HepG2 (cell line): ENCODE results near the gene PMVK. TPM values are rescaled to one million over a fixed set of nuclear protein-coding genes. Genes with fewer than 3 reads are reported as not detected.

ENCODE experiments used
- AFF4 ChIP-seq: sonication (generic); formaldehyde crosslinking; IDR thresholded peaks from 2 replicates; pipeline ENCODE4 v1.4.0; 2020; ENCODE audit warnings: missing genetic modification reagents
- FOXC1 ChIP-seq: sonication (generic); formaldehyde crosslinking; IDR thresholded peaks from 2 replicates; pipeline ENCODE4 v1.8.0; 2022; ENCODE audit warnings: mild to moderate bottlenecking, missing genetic modification reagents, borderline replicate concordance
- KDM6A ChIP-seq: IDR thresholded peaks from 2 replicates; pipeline ENCODE4 v1.6.1; 2016; ENCODE audit warnings: low read depth
- LRRFIP1 ChIP-seq: sonication (generic); formaldehyde crosslinking; conservative IDR thresholded peaks from 2 replicates; pipeline ENCODE4 v1.4.0; 2020; ENCODE audit warnings: missing genetic modification reagents
- PCBP1 ChIP-seq: fragments of 200-400 bp; formaldehyde crosslinking; IDR thresholded peaks from 2 replicates; pipeline ENCODE4 v1.6.1; 2017; ENCODE audit warnings: mild to moderate bottlenecking, low read depth, low read length, borderline replicate concordance
- TAF15 ChIP-seq: fragments of 200-400 bp; formaldehyde crosslinking; IDR thresholded peaks from one replicate; pipeline ENCODE4 v1.6.1; 2018; ENCODE audit warnings: mild to moderate bottlenecking, low read depth, low read length; ENCODE audit not compliant: poor library complexity, severe bottlenecking
- UBTF ChIP-seq: sonication (generic); formaldehyde crosslinking; IDR thresholded peaks from 2 replicates; pipeline ENCODE4 v1.4.0; 2020; ENCODE audit warnings: mild to moderate bottlenecking, missing genetic modification reagents
- ZNF260 ChIP-seq: sonication (generic); formaldehyde crosslinking; IDR thresholded peaks from 2 replicates; pipeline ENCODE4 v1.4.0; 2020; ENCODE audit warnings: missing genetic modification reagents, low read depth, mild to moderate bottlenecking, borderline replicate concordance
- ZNF407 ChIP-seq: sonication (generic); formaldehyde crosslinking; IDR thresholded peaks from one replicate; pipeline ENCODE4 v1.5.1; 2020; ENCODE audit warnings: mild to moderate bottlenecking, missing genetic modification reagents; ENCODE audit errors: not compliant biosample characterization
- ZNF430 ChIP-seq: sonication (generic); formaldehyde crosslinking; IDR thresholded peaks from 2 replicates; pipeline ENCODE4 v1.9.0; 2021; ENCODE audit warnings: mild to moderate bottlenecking, missing genetic modification reagents
- ZNF629 ChIP-seq: sonication (generic); formaldehyde crosslinking; conservative IDR thresholded peaks from 2 replicates; pipeline ENCODE4 v1.5.0; 2020; ENCODE audit warnings: missing genetic modification reagents
- polyA plus RNA-seq, 8 experiments: library from polyadenylated mRNA; depleted of rRNA in 3 of 8; stranded (reverse) in 7 of 8; unstranded in 1 of 8; fragments of >200 nt; fragmentation: Illumina TruSeq in 4 of 8; extraction: Trizol in 4 of 8; gene quantifications; 2 replicates each; pipeline versions ENCODE4 v1.2.1 to v1.2.3, GENCODE V29; 2011 to 2016; ENCODE audit warnings: low read depth in 4 of 8, missing spikeins in 1 of 8, mixed read lengths in 1 of 8; ENCODE audit not compliant: insufficient read depth in 1 of 8
- total RNA-seq, 5 experiments: library from RNA; depleted of rRNA; stranded (reverse); fragments of >200 nt; fragmentation: Illumina TruSeq; extraction: Trizol; gene quantifications; 2 replicates each; pipeline ENCODE4 v1.2.3, GENCODE V29; 2016; ENCODE audit warnings: low read depth in 1 of 5

PMVK gene
- total and polyA plus RNA-seq, 2 of the 13 experiments (the other 11 are each of a cell fraction or from before 2014, with no cell fraction given) = 3.9 to 12.6 TPM

GRCh38 chr1:154931940-154932487 is 4.5 kb downstream of the PMVK start (continued):
- TF ChIP-seq ZNF407 (CRISPR knock-in tag) (no peak), ZNF629 (CRISPR knock-in tag) (no peak), PCBP1 (no peak), UBTF (CRISPR knock-in tag) (no peak), ZNF260 (CRISPR knock-in tag) (no peak), AFF4 (no peak), TAF15 (no peak), ZNF430 (CRISPR knock-in tag) (no peak), FOXC1 (CRISPR knock-in tag) (no peak), LRRFIP1 (CRISPR knock-in tag) (no peak), KDM6A (CRISPR knock-in tag) (0 out of 2 replicates have a peak, but pooled peaks have one; percentile 8)
